ENCODE results near the gene GAREM1. TPM values are rescaled to one million over a fixed set of nuclear protein-coding genes. Genes with fewer than 3 reads are reported as not detected.

GAREM1 gene
- total and polyA plus RNA-seq, 8 donors, result 2.9 to 55.9 (median 13.5) TPM

- 72 to 82% methylated on average over 1 of the region's 1 CpG for WGBS, 2 donors
- no peak for ATAC-seq
- intact Hi-C loops (cut with DNase I), result loop anchor here in 1 of 3 donors (10.0 kb wide), 1 partner anchor 283 kb away; no protein-coding TSS in a partner anchor
- Histone ChIP-seq H3K4me3 (no peak overlapping the region), H3K27ac (no peak overlapping the region), H3K27me3 (no peaks in the 10 kb centered on the region), H3K4me1 (no peaks in the 10 kb centered on the region), H3K36me3 (peaks cover 0 to 10% (median 0%) of the 10 kb centered on the region in 3 donors), H3K9me3 (no peaks in the 10 kb centered on the region)
- no peak for DNase-seq
- no peak for TF ChIP-seq CTCF (IDR thresholded peaks at IDR 0.05)
- no peak for FAIRE-seq
Observed at GRCh38 chr18:32262092-32262491, 208.6 kb downstream of the GAREM1 start.

GRCh38 chr18:32261003-32261402 lies 209.7 kb downstream of the GAREM1 start:
- ATAC-seq, result peak in 1 of 4 donors; percentile 39
- Histone ChIP-seq H3K27me3 (no peaks in the 10 kb centered on the region), H3K4me3 (no peak overlapping the region), H3K36me3 (peaks cover 0 to under 1% (median 0%) of the 10 kb centered on the region in 3 donors), H3K27ac (no peak overlapping the region), H3K9me3 (no peaks in the 10 kb centered on the region), H3K4me1 (no peaks in the 10 kb centered on the region)
- no peak for DNase-seq
- no peak for FAIRE-seq
- TF ChIP-seq CTCF (IDR thresholded peaks at IDR 0.05), result no peak
- intact Hi-C loops (cut with DNase I), result loop anchor here in 1 of 3 donors (10.0 kb wide), 1 partner anchor 284 kb away; no protein-coding TSS in a partner anchor
- WGBS, 2 donors, result 92 to 98% methylated on average over 5 of the region's 5 CpGs

GRCh38 chr18:32259553-32259952 lies 211.1 kb downstream of the GAREM1 start:
- H3K9me3 ChIP-seq, result no peaks in the 10 kb centered on the region
- ATAC-seq (no peak), FAIRE-seq (no peak), DNase-seq (no peak)
- 86 to 88% methylated on average over 6 of the region's 6 CpGs for WGBS, 2 donors
- H3K4me3 ChIP-seq, result no peak overlapping the region
- H3K27me3 ChIP-seq, result no peaks in the 10 kb centered on the region
- no peak overlapping the region for H3K27ac ChIP-seq
- no peaks in the 10 kb centered on the region for H3K4me1 ChIP-seq
- no peak for TF ChIP-seq CTCF (IDR thresholded peaks at IDR 0.05)
- no peaks in the 10 kb centered on the region for H3K36me3 ChIP-seq
- intact Hi-C loops (cut with DNase I), result loop anchor here in 1 of 3 donors (10.0 kb wide), 1 partner anchor 75 kb away; no protein-coding TSS in a partner anchor

GRCh38 chr18:32258558-32259204 lies 212.0 kb downstream of the GAREM1 start:
- Histone ChIP-seq H3K4me3 (no peak overlapping the region), H3K27me3 (no peaks in the 10 kb centered on the region), H3K36me3 (no peaks in the 10 kb centered on the region), H3K27ac (no peak overlapping the region), H3K9me3 (no peaks in the 10 kb centered on the region), H3K4me1 (no peaks in the 10 kb centered on the region)
- intact Hi-C loops (cut with DNase I), result loop anchor here in 1 of 3 donors (10.0 kb wide), 1 partner anchor 74 kb away; no protein-coding TSS in a partner anchor
- no peak for TF ChIP-seq CTCF (IDR thresholded peaks at IDR 0.05)
- FAIRE-seq, result no peak
- ATAC-seq, result peak in 1 of 4 donors; percentile 20
- WGBS, 2 donors, result 71 to 80% methylated on average over 5 of the region's 5 CpGs
- DNase-seq, result no peak

GRCh38 chr18:32258148-32258547 lies 212.5 kb downstream of the GAREM1 start:
- Histone ChIP-seq H3K27ac (no peak overlapping the region), H3K4me3 (no peak overlapping the region), H3K9me3 (no peaks in the 10 kb centered on the region), H3K36me3 (no peaks in the 10 kb centered on the region), H3K4me1 (no peaks in the 10 kb centered on the region), H3K27me3 (no peaks in the 10 kb centered on the region)
- FAIRE-seq (no peak), ATAC-seq (no peak), DNase-seq (no peak)
- TF ChIP-seq CTCF (IDR thresholded peaks at IDR 0.05), result no peak
- intact Hi-C loops (cut with DNase I), result loop anchor here in 1 of 3 donors (10.0 kb wide), 1 partner anchor 73 kb away; no protein-coding TSS in a partner anchor
- 55 to 58% methylated on average over 2 of the region's 2 CpGs for WGBS, 2 donors
